Suprapubic skin (tissue), 3 donors: ENCODE measurements around the gene TRIM3.

Source experiments
- POLR2AphosphoS5 ChIP-seq, 3 donors: sonication (generic); formaldehyde crosslinking; IDR thresholded peaks; one replicate each; pipeline ENCODE4 v1.6.1; 2017; ENCODE audit warnings: antibody characterized with exemption in 3 of 3
- TF ChIP-seq, protein P1 (sequence below), 2 donors: fragments of 200-600 bp in 1 of 2; fragments of 450-650 bp in 1 of 2; sonication (generic) in 1 of 2; IDR thresholded peaks; one replicate each; pipeline ENCODE4 v1.5.1; 2016 to 2019; ENCODE audit warnings: antibody characterized with exemption in 2 of 2, mild to moderate bottlenecking in 1 of 2, moderate library complexity in 1 of 2

DNA sequence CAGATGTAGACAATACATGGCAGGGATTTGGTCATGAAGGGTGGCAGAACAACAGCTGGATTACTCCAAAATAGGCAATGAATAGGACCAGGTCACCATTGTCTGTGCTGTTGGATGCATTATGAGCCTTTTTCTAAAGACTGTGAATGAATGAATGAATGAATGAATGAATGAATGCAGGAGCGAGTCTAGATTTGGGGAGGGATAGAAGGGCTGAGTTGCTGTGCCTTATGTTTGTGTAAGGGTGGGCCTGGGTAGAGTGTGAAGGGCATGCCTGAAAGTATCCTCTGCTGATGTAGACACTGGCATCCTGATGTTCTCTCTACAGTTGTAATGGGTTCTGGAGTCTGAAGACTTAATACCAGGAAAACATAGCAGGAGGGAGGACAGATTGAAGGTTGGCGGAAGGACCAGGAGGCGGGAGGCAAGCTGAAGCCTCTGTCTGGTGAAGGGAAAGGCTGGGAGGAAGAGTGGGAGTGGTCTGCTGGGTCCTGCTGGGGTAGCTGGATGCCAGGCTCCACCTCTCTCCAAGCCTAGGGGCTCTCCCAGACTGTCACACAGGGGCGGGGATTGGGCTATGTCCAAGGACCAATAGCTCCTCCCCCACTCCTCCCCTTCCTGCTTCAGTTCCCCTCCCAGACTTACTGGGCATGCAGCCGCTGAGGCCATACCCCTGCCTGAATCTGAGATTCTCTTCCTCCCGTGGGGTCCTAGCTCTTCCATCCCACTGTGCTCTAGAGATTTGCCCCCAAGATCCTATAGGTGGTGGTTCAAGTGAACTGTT lies 4.8 kb downstream of the TRIM3 start:
- TF ChIP-seq, protein P1, sequence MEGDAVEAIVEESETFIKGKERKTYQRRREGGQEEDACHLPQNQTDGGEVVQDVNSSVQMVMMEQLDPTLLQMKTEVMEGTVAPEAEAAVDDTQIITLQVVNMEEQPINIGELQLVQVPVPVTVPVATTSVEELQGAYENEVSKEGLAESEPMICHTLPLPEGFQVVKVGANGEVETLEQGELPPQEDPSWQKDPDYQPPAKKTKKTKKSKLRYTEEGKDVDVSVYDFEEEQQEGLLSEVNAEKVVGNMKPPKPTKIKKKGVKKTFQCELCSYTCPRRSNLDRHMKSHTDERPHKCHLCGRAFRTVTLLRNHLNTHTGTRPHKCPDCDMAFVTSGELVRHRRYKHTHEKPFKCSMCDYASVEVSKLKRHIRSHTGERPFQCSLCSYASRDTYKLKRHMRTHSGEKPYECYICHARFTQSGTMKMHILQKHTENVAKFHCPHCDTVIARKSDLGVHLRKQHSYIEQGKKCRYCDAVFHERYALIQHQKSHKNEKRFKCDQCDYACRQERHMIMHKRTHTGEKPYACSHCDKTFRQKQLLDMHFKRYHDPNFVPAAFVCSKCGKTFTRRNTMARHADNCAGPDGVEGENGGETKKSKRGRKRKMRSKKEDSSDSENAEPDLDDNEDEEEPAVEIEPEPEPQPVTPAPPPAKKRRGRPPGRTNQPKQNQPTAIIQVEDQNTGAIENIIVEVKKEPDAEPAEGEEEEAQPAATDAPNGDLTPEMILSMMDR (IDR thresholded peaks at IDR 0.05) = no peak
- no peak for TF ChIP-seq POLR2AphosphoS5 (IDR thresholded peaks at IDR 0.05)
